ENCODE measurements around the gene LCN9. TPM values are rescaled to one million over a fixed set of nuclear protein-coding genes. Genes with fewer than 3 reads are reported as not detected.

The LCN9 gene
- total and polyA plus RNA-seq, 2 experiments from 2014 or later, result not detected

GRCh38 chr9:135649508-135649907 lies 13.6 kb upstream of the LCN9 start:
- DNase-seq (ENCODE audit: low spot score) (no peak), ATAC-seq (peak; percentile 64)
- Histone ChIP-seq H3K4me3 (0 out of 2 replicates have a peak overlapping the region, but pooled peaks have one; percentile 3), H3K9me2 (ENCODE audit: insufficient read depth) (no peaks in the 10 kb centered on the region), H2AFZ (no peak overlapping the region), H3F3A (replicated peaks; ENCODE audit: low read depth) (no peaks in the 10 kb centered on the region), H4K20me1 (replicated peaks; ENCODE audit: insufficient read depth) (no peaks in the 10 kb centered on the region), H3K4me1 (ENCODE audit: insufficient read depth) (no peaks in the 10 kb centered on the region), H3K79me2 (replicated peaks; ENCODE audit: insufficient read depth) (no peaks in the 10 kb centered on the region), H3K27me3 (ENCODE audit: insufficient read depth) (no peaks in the 10 kb centered on the region), H3K27ac (ENCODE audit: low read depth) (no peak overlapping the region), H3K4me2 (0 out of 2 replicates have a peak overlapping the region, but pooled peaks have one; percentile 3), H3K36me3 (ENCODE audit: insufficient read depth) (peaks cover 13% of the 10 kb centered on the region)
- peaks cover 16% of the 10 kb centered on the region for H3K27me3 Mint-ChIP-seq (ENCODE audit: insufficient read depth, low read depth, poor library complexity)
- no peak overlapping the region for H3K27ac Mint-ChIP-seq
- peaks cover 98% of the 10 kb centered on the region for H3K9me3 Mint-ChIP-seq
- no peak for TF ChIP-seq ETS1 (IDR thresholded peaks at IDR 0.05)
- TF ChIP-seq NANOG (IDR thresholded peaks at IDR 0.05; ENCODE audit: borderline replicate concordance), result no peak
- no peak for TF ChIP-seq REST (IDR thresholded peaks at IDR 0.05; ENCODE audit: unreplicated experiment)
- TF ChIP-seq ZNF462 (CRISPR knock-in tag; IDR thresholded peaks at IDR 0.05), result no peak
- TF ChIP-seq CREB1 (CRISPR knock-in tag; IDR thresholded peaks at IDR 0.05; ENCODE audit: low read depth), result no peak
- TF ChIP-seq POLR2AphosphoS5 (IDR thresholded peaks at IDR 0.05; ENCODE audit: low read depth), result no peak
- TF ChIP-seq EZH2phosphoT487 (IDR thresholded peaks at IDR 0.05; ENCODE audit: unreplicated experiment), result no peak
- TF ChIP-seq JUNB (IDR thresholded peaks at IDR 0.05; ENCODE audit: unreplicated experiment), result no peak
- H3K36me3 Mint-ChIP-seq (ENCODE audit: low read depth), result peaks cover 80% of the 10 kb centered on the region
- H3K4me1 Mint-ChIP-seq, result peaks cover 3% of the 10 kb centered on the region; the same call in 1 of the 3 replicates
- no peak overlapping the region for H3K4me3 Mint-ChIP-seq
